HG03045 (cell line): ENCODE measurements around the gene EEFSEC.

Experiments used
- ATAC-seq: cut with Tn5 transposase; IDR thresholded peaks from one replicate; pipeline ENCODE4 v1.9.1; 2021; ENCODE audit warnings: mild to moderate bottlenecking, moderate library complexity; ENCODE audit not compliant: unreplicated experiment

Gene EEFSEC

GRCh38 chr3:128240232-128240631 lies 87.0 kb downstream of the EEFSEC start:
- ATAC-seq, result no peak

DNA sequence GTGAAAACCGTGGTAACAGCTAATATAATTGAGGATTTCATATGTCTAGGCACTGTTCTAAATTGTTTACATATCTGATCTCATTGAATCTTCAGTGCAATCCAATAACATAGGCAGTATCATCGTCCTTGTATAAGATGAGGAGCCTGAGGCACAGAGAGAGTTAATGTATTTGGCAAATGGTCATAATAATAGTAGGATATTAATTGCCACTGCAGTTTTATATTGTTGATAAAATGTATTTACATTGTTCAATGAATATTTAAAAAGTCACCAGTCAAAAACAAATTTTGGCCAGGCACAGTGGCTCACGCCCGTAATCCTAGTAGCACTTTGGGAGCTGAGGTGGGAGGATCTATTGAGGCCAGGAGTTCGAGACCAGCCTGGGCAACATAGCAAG lies 88.5 kb downstream of the EEFSEC start:
- no peak for ATAC-seq

GRCh38 chr3:128242818-128243601 lies 89.7 kb downstream of the EEFSEC start:
- no peak for ATAC-seq

DNA sequence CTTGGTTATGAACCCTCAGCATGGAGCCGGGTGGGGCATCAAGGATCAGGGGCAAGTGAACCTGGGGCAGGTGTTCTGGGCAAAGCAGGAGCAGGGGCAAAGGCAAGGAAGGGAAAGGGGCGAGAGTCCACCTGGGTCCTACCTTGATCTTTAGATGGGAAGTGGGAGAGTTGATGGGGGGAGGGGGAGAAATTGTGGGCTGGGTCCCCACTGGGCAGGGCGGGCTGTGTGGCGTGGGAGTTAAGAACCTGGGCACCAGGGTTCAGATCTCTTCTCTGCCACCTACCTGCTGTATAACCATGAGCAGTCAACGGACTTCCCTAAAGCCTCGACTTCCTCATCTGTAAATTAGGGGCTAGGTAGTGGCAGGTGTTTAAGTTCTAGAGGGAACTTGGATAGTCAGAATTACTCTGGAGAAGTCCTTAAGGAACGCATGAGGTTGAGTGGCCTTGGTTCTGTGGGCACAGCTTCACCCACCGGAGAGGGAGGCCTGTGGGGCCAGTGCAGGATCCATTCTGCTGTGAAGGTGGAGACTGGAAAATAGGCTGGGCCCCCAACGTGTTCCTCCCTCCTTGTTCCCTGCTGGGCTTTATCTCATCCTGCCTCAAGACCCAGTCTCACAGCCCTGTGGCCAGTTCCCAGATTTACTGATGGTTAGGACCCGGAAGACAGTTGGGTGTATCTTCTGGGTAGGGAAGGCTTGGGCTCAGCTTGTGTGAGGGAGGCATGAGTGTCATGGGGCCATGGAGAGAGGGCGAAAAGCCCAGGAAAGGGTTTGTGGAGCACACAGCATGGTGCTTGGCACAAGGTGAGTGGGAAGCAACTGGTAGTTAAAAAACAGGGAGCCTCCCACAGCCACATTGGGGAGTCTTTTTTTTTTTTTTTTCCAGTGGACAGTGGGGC lies 90.6 kb downstream of the EEFSEC start:
- ATAC-seq, result no peak

DNA sequence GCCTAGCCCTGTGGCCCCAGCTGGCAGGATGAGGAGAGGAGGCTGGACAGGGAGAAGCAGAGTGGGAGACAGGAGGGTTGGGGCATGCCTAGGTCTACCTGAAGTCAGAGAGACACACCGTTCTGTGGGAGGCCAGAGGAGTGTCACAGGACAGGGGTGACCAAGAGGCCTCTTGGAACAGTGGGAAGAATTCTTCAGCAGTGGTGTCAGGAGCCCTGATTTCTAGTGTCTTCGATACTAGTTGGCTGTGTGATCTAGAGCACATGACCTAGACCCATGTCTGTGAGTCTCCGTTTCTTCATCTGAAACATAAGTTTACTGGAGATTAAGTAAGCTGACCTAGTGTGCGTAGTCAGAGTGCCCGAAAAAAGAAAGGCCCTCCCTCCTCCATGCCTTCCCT lies 92.2 kb downstream of the EEFSEC start:
- no peak for ATAC-seq

GRCh38 chr3:128247666-128248409 lies 94.6 kb downstream of the EEFSEC start:
- ATAC-seq, result no peak

DNA sequence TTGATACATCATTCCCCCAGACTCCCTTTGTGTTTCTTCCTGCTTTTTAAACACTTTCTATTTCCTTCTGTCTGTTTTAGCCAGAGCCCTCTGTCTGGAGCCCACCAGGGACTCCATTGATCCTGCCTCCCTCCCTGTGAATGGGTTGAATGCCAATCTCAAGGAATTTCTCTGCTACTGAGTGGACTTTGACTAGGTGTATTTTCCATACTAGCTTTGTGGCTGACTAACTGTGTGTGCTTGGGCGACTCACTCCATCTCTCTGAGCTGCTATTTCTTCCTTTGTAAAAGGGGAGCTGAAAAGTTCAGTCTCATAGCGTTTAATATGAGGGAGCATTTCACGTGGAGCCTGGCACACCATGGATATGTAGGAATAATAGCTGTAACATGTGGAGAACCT lies 98.8 kb downstream of the EEFSEC start:
- no peak for ATAC-seq

GRCh38 chr3:128253150-128253549 lies 99.9 kb downstream of the EEFSEC start:
- ATAC-seq, result no peak

DNA sequence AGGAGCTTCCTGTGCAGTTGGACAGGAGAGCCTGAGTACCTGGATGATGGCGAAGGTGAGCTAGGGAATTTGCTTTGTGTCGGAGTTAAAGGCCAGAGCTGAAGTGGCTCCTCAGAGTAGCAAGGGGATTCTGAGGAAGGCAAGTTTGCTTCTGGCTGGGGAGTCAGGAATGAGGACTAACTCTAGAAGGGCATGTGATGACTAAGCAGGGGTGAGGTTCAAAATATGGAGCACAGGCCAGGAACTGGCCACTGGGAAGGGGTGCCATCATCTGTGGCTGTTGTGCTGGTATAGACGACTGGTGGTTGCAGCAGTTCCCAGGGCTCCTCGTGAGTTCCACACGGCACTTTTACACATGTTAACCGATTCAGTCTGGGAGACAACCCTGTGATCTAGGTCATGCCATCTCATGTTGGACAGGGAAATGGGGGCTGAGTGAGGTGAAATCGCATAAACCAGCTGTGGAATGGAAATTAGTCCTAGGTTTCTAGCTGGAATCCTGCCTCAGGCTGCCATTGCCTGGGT lies 100.8 kb downstream of the EEFSEC start:
- no peak for ATAC-seq

DNA sequence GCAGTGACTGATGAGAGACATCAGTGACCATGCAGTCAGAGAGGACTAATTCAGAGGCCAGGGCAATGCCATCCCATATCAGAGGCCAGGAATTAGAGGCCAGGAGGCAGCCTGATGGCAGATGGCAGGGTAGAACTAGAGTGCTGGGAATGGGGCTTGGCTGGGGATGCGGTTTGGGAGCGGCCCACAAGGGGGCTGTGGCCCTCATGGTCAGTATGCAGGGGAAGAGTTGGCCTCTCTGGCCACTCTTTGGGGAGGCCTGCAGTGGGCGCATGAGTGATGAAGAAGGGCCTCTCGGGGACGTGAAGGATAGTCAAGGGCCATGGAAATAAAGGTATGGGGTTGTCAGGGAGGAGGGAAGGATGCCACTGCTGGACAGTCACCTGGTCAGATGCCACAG lies 101.7 kb downstream of the EEFSEC start:
- ATAC-seq, result no peak

DNA sequence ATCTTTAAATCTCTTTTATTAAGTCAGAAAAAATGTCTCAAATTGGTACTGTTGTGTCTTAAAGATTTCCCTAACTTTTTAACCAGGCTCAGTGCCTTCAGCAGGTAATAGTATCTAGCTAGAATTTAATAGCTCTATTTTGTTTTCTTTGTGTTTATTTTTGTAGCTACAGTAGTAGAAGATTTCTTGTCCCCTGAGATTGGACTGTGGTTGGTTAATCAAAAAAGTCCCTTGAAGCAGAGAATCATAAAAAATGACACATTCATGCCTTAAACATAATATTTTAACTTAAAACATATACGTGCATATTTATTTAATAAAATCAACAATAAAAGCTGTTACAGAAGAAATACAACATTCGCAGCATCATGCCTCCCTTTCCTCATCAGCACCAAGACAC lies 102.8 kb downstream of the EEFSEC start:
- no peak for ATAC-seq

GRCh38 chr3:128257632-128258031 lies 104.4 kb downstream of the EEFSEC start:
- no peak for ATAC-seq

- ATAC-seq, result no peak
Observed at GRCh38 chr3:128260275-128260674, 107.0 kb downstream of the EEFSEC start.

DNA sequence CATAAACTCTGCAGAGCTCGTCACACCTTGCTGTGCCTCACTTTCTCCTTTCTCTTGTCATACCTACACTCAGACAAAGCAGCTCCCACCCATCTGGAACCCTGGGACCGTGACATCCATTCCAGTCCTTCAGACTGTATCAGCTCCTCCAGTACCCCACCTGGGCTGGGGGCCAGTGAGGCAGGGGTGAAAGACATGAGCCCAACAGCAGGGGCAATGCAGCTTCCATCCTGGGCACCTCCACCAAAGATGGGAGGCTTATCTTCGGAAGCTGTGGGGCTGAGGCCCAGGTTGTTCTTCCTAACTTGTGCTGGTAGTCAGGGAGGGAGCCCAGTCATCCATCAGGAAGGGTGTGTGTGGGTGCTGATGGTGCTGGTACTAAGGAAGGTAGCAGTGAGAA lies 109.2 kb downstream of the EEFSEC start:
- no peak for ATAC-seq

GRCh38 chr3:128263118-128263517 lies 109.8 kb downstream of the EEFSEC start:
- no peak for ATAC-seq

- no peak for ATAC-seq
Observed at GRCh38 chr3:128263946-128264345, 110.7 kb downstream of the EEFSEC start.

- no peak for ATAC-seq
Observed at GRCh38 chr3:128266453-128266852, 113.2 kb downstream of the EEFSEC start.

DNA sequence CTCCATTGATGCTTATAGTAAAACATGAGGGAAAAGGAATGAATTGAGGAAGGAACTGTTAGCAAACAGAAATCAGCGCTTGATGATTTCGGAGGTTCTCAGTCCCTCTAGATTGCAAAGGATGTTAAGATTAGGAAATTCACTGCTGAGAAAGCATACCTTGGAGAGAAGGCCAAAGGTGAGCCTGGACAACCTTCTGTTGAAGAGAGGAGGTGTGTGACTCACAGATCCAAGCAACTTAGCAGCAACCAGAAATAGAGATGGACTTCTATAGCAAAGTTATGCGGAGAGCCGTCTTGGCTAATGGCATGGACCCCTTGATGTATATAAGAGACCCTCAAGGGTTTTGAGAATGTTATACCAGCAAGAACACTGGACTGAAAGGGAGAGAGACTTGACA lies 114.3 kb downstream of the EEFSEC start:
- no peak for ATAC-seq

- ATAC-seq, result no peak
Observed at GRCh38 chr3:128269006-128269775, 115.9 kb downstream of the EEFSEC start.

DNA sequence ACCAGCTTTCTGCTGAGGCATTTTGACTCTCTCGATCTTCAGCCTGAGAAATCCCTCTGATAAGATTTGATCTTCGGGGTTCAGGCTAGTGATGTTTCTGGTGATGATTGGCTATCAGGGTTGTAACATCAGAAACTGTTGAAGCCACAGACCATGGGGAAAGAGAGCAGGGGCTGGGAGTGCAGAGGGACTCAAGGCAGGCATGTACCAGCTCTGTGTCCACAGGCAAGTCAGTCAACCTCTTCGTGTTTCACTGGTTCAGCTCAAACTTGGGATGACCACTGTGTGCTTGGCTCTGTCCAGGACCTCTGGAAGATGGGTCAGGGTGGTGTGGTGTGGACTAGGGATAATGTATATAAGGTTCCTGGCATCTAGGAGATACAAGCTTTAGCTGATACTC lies 116.5 kb downstream of the EEFSEC start:
- no peak for ATAC-seq
